GM21576 (cell line): ENCODE measurements around the gene RAPGEF5.

Experiments used
- ATAC-seq: cut with Tn5 transposase; IDR thresholded peaks from one replicate; pipeline ENCODE4 v1.9.1; 2021; ENCODE audit warnings: mild to moderate bottlenecking, moderate library complexity; ENCODE audit not compliant: unreplicated experiment

The RAPGEF5 gene

GRCh38 chr7:22230238-22230637 lies 126.7 kb downstream of the RAPGEF5 start:
- ATAC-seq, result no peak

- no peak for ATAC-seq
Observed at GRCh38 chr7:22229148-22229547, 127.8 kb downstream of the RAPGEF5 start.

- no peak for ATAC-seq
Observed at GRCh38 chr7:22223807-22224206, 133.1 kb downstream of the RAPGEF5 start.

GRCh38 chr7:22220941-22221340 lies 136.0 kb downstream of the RAPGEF5 start:
- no peak for ATAC-seq

- ATAC-seq, result no peak
Observed at GRCh38 chr7:22219739-22220493, 137.0 kb downstream of the RAPGEF5 start.

GRCh38 chr7:22219036-22219435 lies 137.9 kb downstream of the RAPGEF5 start:
- ATAC-seq, result no peak

GRCh38 chr7:22216832-22217475 lies 140.0 kb downstream of the RAPGEF5 start:
- ATAC-seq, result no peak

- ATAC-seq, result no peak
Observed at GRCh38 chr7:22216309-22216708, 140.6 kb downstream of the RAPGEF5 start.

GRCh38 chr7:22214000-22214399 lies 143.0 kb downstream of the RAPGEF5 start:
- ATAC-seq, result no peak

- ATAC-seq, result no peak
Observed at GRCh38 chr7:22213081-22213480, 143.9 kb downstream of the RAPGEF5 start.

GRCh38 chr7:22210967-22211366 lies 146.0 kb downstream of the RAPGEF5 start:
- ATAC-seq, result no peak

GRCh38 chr7:22210355-22210754 lies 146.6 kb downstream of the RAPGEF5 start:
- no peak for ATAC-seq

- ATAC-seq, result no peak
Observed at GRCh38 chr7:22208799-22209198, 148.2 kb downstream of the RAPGEF5 start.

- no peak for ATAC-seq
Observed at GRCh38 chr7:22207724-22208225, 149.2 kb downstream of the RAPGEF5 start.

- ATAC-seq, result no peak
Observed at GRCh38 chr7:22205631-22206030, 151.3 kb downstream of the RAPGEF5 start.

GRCh38 chr7:22204312-22204711 lies 152.6 kb downstream of the RAPGEF5 start:
- no peak for ATAC-seq

GRCh38 chr7:22202141-22202540 lies 154.8 kb downstream of the RAPGEF5 start:
- ATAC-seq, result no peak

GRCh38 chr7:22201186-22201880 lies 155.6 kb downstream of the RAPGEF5 start:
- ATAC-seq, result no peak

GRCh38 chr7:22200777-22201176 lies 156.2 kb downstream of the RAPGEF5 start:
- no peak for ATAC-seq

- ATAC-seq, result no peak
Observed at GRCh38 chr7:22200238-22200637, 156.7 kb downstream of the RAPGEF5 start.

GRCh38 chr7:22197376-22197775 lies 159.6 kb downstream of the RAPGEF5 start:
- no peak for ATAC-seq

- no peak for ATAC-seq
Observed at GRCh38 chr7:22196429-22196828, 160.5 kb downstream of the RAPGEF5 start.
